Gastrocnemius medialis (tissue), 4 donors: ENCODE results near the gene AMBRA1. TPM values are rescaled to one million over a fixed set of nuclear protein-coding genes. Genes with fewer than 3 reads are reported as not detected.

ENCODE experiments used
- ATAC-seq, 2 donors: fragments of 150-250 bp; one replicate each; pipeline ENCODE4 v1.9.1; 2016
- DNase-seq, 2 donors: peaks; one replicate each; pipeline ENCODE4 v3.0.0-alpha.2; 2019
- H3K27ac ChIP-seq, 4 donors: fragments of 200-600 bp; sonication (generic); 1 replicate in 1 of 4; 2 replicates in 3 of 4; pipeline ENCODE4 v1.5.1; 2016 to 2018; ENCODE audit warnings: mild to moderate bottlenecking in 2 of 4, moderate library complexity in 1 of 4
- H3K27me3 ChIP-seq, 3 donors: fragments of 200-600 bp; sonication (generic) in 2 of 3; 1 replicate in 1 of 3; 2 replicates in 2 of 3; pipeline versions ENCODE4 v1.5.1 to v1.6.0; 2016 to 2019; ENCODE audit warnings: mild to moderate bottlenecking in 1 of 3, moderate library complexity in 1 of 3
- H3K36me3 ChIP-seq, 2 donors: fragments of 200-600 bp; sonication (generic) in 1 of 2; one replicate each; pipeline ENCODE4 v1.5.1; 2017 to 2018
- H3K4me1 ChIP-seq, 2 donors: fragments of 200-600 bp; sonication (generic) in 1 of 2; one replicate each; pipeline ENCODE4 v1.5.1; 2016 to 2017; ENCODE audit warnings: mild to moderate bottlenecking in 2 of 2
- H3K4me3 ChIP-seq, 4 donors: fragments of 200-600 bp; sonication (generic) in 3 of 4; 1 replicate in 1 of 4; 2 replicates in 3 of 4; pipeline ENCODE4 v1.5.1; 2016 to 2019; ENCODE audit warnings: mild to moderate bottlenecking in 2 of 4
- H3K9me3 ChIP-seq, 3 donors: fragments of 200-600 bp; sonication (generic) in 2 of 3; 1 replicate in 1 of 3; 2 replicates in 2 of 3; pipeline ENCODE4 v1.5.1; 2016 to 2019
- POLR2A ChIP-seq, 2 donors: fragments of 450-650 bp; IDR thresholded peaks; one replicate each; pipeline ENCODE4 v1.6.1; 2017; ENCODE audit warnings: antibody characterized with exemption in 2 of 2, mild to moderate bottlenecking in 2 of 2, moderate library complexity in 2 of 2
- in situ Hi-C, 4 donors: fragments of 200-750 bp; cut with MboI; loops; one replicate each; pipeline versions ENCODE4 v1.15.0 to v1.8.0; 2017; ENCODE audit warnings: low sequenced_read_pairs in 4 of 4
- intact Hi-C: fragments of 100-400 bp; cut with DNase I; formaldehyde crosslinking; loops from one replicate; pipeline ENCODE4 v1.15.1; 2023; ENCODE audit warnings: low total_unique reads
- microRNA-seq, 2 donors: library from miRNA; unstranded; fragments of <30 nt; microRNA quantifications; one replicate each; pipeline ENCODE4, GENCODE V29; 2016; ENCODE audit warnings: borderline replicate concordance in 2 of 2
- total RNA-seq, 4 donors: library from RNA; depleted of rRNA; stranded (reverse); fragments of >200 nt; gene quantifications; one replicate each; pipeline versions ENCODE4 v1.1.0 to v1.2.3, GENCODE V29; 2016
- TF ChIP-seq, protein P1 (sequence below), 5 experiments: fragments of 450-650 bp in 3 of 5; fragments of 200-600 bp in 2 of 5; sonication (generic) in 2 of 5; IDR thresholded peaks in 4 of 5; conservative IDR thresholded peaks in 1 of 5; 1 replicate in 4 of 5; 2 replicates in 1 of 5; pipeline ENCODE4 v1.5.1; 2016 to 2019; ENCODE audit warnings: antibody characterized with exemption in 5 of 5, mild to moderate bottlenecking in 3 of 5, moderate library complexity in 3 of 5

AMBRA1 gene
- total RNA-seq, 4 donors from 2014 or later = 17.3 to 24.3 (median 20.7) TPM

DNA sequence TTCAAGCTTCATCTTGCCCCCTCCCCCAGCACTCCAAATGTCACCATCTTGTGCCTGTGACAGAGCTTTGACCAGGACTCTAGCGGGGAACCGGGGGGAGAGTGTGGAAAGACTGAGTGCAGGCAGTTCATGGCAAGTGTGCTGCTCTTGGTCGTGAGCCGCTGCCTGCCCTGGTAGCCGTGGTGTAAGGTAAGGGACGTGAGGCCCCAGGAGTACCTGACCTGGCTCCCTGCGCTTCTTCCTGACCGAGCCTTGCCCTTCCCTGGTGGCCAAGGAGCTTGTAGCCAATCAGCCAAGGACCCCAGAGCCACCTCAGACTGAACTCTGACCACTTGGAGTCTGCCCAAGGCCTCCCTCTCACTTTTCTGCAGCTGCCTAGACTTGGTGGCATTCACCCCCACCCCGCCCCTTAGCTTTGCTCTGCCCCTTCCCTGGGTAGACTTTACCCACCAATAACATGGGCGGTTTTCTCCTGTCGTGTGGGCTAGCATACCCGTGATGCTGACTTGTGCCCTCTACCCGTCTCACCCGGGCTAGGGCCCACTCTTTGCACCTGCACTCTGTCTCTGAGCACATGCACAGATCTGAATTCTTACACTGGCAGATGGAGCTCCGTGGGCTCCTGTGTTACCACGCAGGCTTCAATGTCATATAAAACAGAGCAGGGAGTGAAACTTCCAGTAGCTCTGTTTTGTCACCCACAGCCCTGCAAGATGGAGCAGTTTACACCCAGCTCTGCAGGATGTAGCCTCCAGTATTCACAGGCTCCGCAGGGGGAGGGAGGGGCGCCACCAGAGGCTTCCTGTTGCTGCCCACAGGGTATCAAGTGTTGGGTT lies 245.0 kb downstream of the AMBRA1 start:
- intact Hi-C loops (loop anchor here (10.0 kb wide), 1 partner anchor 224 kb away; the partner anchor contains the start of gene PHF21A), in situ Hi-C loops (no loop called here)
- peak overlapping the region in 2 of 4 donors; percentile 60 to 79 for H3K27ac ChIP-seq
- no peaks in the 10 kb centered on the region for H3K27me3 ChIP-seq
- H3K36me3 ChIP-seq = no peaks in the 10 kb centered on the region
- no peak for ATAC-seq
- peaks cover 23 to 37% of the 10 kb centered on the region in 2 donors for H3K4me1 ChIP-seq
- DNase-seq = no peak
- H3K4me3 ChIP-seq = peak overlapping the region; percentile 68 to 82 (median 75)
- TF ChIP-seq, protein P1, sequence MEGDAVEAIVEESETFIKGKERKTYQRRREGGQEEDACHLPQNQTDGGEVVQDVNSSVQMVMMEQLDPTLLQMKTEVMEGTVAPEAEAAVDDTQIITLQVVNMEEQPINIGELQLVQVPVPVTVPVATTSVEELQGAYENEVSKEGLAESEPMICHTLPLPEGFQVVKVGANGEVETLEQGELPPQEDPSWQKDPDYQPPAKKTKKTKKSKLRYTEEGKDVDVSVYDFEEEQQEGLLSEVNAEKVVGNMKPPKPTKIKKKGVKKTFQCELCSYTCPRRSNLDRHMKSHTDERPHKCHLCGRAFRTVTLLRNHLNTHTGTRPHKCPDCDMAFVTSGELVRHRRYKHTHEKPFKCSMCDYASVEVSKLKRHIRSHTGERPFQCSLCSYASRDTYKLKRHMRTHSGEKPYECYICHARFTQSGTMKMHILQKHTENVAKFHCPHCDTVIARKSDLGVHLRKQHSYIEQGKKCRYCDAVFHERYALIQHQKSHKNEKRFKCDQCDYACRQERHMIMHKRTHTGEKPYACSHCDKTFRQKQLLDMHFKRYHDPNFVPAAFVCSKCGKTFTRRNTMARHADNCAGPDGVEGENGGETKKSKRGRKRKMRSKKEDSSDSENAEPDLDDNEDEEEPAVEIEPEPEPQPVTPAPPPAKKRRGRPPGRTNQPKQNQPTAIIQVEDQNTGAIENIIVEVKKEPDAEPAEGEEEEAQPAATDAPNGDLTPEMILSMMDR (IDR thresholded peaks at IDR 0.05 in 4 of 5, conservative IDR thresholded peaks at IDR 0.05 in 1 of 5) = no peak
- TF ChIP-seq POLR2A (IDR thresholded peaks at IDR 0.05) = no peak
- no peaks in the 10 kb centered on the region for H3K9me3 ChIP-seq

DNA sequence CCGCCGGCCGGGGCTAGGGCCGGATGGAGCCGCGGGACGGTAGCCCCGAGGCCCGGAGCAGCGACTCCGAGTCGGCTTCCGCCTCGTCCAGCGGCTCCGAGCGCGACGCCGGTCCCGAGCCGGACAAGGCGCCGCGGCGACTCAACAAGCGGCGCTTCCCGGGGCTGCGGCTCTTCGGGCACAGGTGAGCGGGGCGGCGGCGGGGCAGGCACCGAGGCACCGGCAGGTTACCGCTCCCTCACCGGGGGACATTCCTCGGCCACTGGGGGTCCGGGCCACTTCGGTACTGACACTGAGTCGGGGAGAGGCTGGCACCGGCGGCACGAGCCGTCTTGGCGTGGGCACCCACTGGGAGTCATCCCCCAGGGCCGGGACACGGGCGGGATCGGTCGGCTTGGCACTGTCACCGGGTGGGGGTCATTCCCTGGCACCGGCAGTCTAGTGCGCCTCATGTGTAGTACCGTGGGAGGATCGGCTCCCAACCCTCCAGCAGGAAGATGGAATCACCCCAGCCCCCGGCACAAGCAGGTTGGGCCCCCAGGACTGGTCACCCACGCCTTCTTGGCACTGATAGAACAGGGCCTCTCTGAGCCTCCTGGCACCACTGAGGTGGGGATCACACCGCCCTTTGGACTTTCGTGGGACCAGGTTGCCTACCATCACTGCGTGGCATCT lies 246.0 kb downstream of the AMBRA1 start:
- Histone ChIP-seq H3K4me3 (peak overlapping the region; percentile 68 to 82 (median 75)), H3K4me1 (peaks cover 22 to 37% of the 10 kb centered on the region in 2 donors), H3K36me3 (no peaks in the 10 kb centered on the region), H3K27ac (peak overlapping the region; percentile 60 to 79 (median 74)), H3K9me3 (no peaks in the 10 kb centered on the region), H3K27me3 (no peaks in the 10 kb centered on the region)
- TF ChIP-seq POLR2A (IDR thresholded peaks at IDR 0.05) = no peak
- TF ChIP-seq, protein P1 (IDR thresholded peaks at IDR 0.05 in 4 of 5, conservative IDR thresholded peaks at IDR 0.05 in 1 of 5) = no peak
- peak; percentile 0 to 15 for ATAC-seq
- DNase-seq = peak in 1 of 2 donors; percentile 37
- in situ Hi-C loops (no loop called here), intact Hi-C loops (loop anchor here (1.0 to 10.0 kb wide), 2 partner anchors 16 to 223 kb away; partner anchors contain the start of gene PHF21A)

DNA sequence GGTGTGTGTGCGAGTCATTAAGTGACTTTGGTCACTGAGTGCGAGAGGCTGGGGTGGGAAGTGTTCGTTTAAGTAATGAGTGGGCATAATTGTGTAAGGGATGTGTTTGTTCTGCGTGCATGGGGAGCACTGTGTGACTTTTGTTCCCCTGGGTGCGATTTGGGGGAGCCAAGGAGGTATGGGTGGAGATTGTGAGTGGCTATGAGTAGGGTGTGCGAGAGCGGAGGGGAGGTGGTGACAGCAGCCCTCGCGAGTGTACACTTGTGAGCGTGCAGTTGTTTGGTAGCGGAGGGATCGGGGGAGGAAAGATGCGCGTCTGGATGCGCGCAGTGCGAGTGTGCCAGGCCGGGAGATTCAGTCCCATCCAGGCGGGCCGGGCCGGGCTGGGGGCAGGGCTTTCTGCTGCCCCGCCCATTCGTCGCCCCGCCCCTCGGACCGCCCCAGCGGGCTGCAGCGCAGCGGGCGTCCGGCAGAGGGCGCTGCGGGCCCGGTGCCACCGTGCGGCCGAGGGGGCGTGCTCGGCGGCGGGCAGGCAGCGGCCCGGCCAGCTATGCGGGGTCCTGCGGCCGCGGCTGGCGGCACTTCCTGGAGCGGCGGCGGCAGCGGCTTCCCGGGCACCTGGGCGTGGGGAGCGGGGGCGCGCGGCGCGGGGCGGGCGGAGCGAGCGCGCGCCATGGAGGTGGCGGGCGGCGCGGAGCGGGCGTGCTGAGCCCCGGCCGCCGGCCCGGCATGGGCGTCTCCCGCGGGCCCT lies 246.8 kb downstream of the AMBRA1 start, which contains the start of gene DGKZ:
Gene DGKZ, plus strand, starts transcription at position 578 of the 751 bp plus-strand sequence. CDS start 197 bp downstream, outside the sequence.
- Histone ChIP-seq H3K4me3 (peak within 1 kb of the TSS; percentile 68 to 82 (median 75)), H3K27me3 (no peaks in the 10 kb centered on the region), H3K9me3 (no peaks in the 10 kb centered on the region), H3K36me3 (no peaks in the 10 kb centered on the region), H3K4me1 (peaks cover 18 to 30% of the 10 kb centered on the region in 2 donors), H3K27ac (peak within 1 kb of the TSS; percentile 70 to 79 (median 74))
- DNase-seq (peak; percentile 59 to 82), ATAC-seq (peak; percentile 76 to 81)
- intact Hi-C loops (loop anchor here (1.0 to 10.0 kb wide), 2 partner anchors 16 to 222 kb away; partner anchors contain the start of gene PHF21A), in situ Hi-C loops (no loop called here)
- TF ChIP-seq, protein P1 (IDR thresholded peaks at IDR 0.05 in 4 of 5, conservative IDR thresholded peaks at IDR 0.05 in 1 of 5) = peak; percentile 62 to 99 (median 99)
- TF ChIP-seq POLR2A (IDR thresholded peaks at IDR 0.05) = peak; percentile 64 to 85

Small RNA genes within 50 kb of the gene (microRNA-seq; reads per million reads assigned to microRNA genes)
- 0 reads per million in 2 donors for gene MIR3160-1
- gene MIR3160-2 = 0 reads per million in 2 donors
- 0 to 2.6 reads per million in 2 donors for gene MIR4688

Other genes with a start within 250 kb of the AMBRA1 start
- 100 to 1,000 TPM; 127 to 155 (median 131) TPM for gene DGKZ, start 246.6 kb downstream of the AMBRA1 start, total RNA-seq
- gene MDK, start 212.4 kb downstream of the AMBRA1 start, total RNA-seq = 1 to 10 TPM in 2 of 4 donors, not detected in 2; 1.6 to 1.9 TPM
- gene CHRM4, start 202.2 kb downstream of the AMBRA1 start, total RNA-seq = not detected
- gene HARBI1, start 23.2 kb upstream of the AMBRA1 start, total RNA-seq = 1 to 10 TPM; 1.2 to 6.9 (median 3.3) TPM
- 10 to 100 TPM; 33.4 to 76.0 (median 67.0) TPM for gene ATG13, start 23.5 kb upstream of the AMBRA1 start, total RNA-seq
- gene ARHGAP1, start 106.6 kb upstream of the AMBRA1 start, total RNA-seq = 10 to 100 TPM; 11.1 to 34.8 (median 24.6) TPM
- 10 to 100 TPM; 17.7 to 25.2 (median 19.3) TPM for gene ZNF408, start 107.0 kb upstream of the AMBRA1 start, total RNA-seq
- gene F2, start 125.2 kb upstream of the AMBRA1 start, total RNA-seq = 1 to 10 TPM in 2 of 4 donors, not detected in 2; 1.4 to 3.0 TPM